Gastrocnemius medialis (tissue), 4 donors: ENCODE data around the gene EVC2. TPM values are rescaled to one million over a fixed set of nuclear protein-coding genes. Genes with fewer than 3 reads are reported as not detected.

Experiments
- ATAC-seq, 2 donors: fragments of 150-250 bp; one replicate each; pipeline ENCODE4 v1.9.1; 2016
- DNase-seq, 2 donors: peaks; one replicate each; pipeline ENCODE4 v3.0.0-alpha.2; 2019
- H3K27ac ChIP-seq, 4 donors: fragments of 200-600 bp; sonication (generic); 1 replicate in 1 of 4; 2 replicates in 3 of 4; pipeline ENCODE4 v1.5.1; 2016 to 2018; ENCODE audit warnings: mild to moderate bottlenecking in 2 of 4, moderate library complexity in 1 of 4
- H3K27me3 ChIP-seq, 3 donors: fragments of 200-600 bp; sonication (generic) in 2 of 3; 1 replicate in 1 of 3; 2 replicates in 2 of 3; pipeline versions ENCODE4 v1.5.1 to v1.6.0; 2016 to 2019; ENCODE audit warnings: mild to moderate bottlenecking in 1 of 3, moderate library complexity in 1 of 3
- H3K36me3 ChIP-seq, 2 donors: fragments of 200-600 bp; sonication (generic) in 1 of 2; one replicate each; pipeline ENCODE4 v1.5.1; 2017 to 2018
- H3K4me1 ChIP-seq, 2 donors: fragments of 200-600 bp; sonication (generic) in 1 of 2; one replicate each; pipeline ENCODE4 v1.5.1; 2016 to 2017; ENCODE audit warnings: mild to moderate bottlenecking in 2 of 2
- H3K4me3 ChIP-seq, 4 donors: fragments of 200-600 bp; sonication (generic) in 3 of 4; 1 replicate in 1 of 4; 2 replicates in 3 of 4; pipeline ENCODE4 v1.5.1; 2016 to 2019; ENCODE audit warnings: mild to moderate bottlenecking in 2 of 4
- H3K9me3 ChIP-seq, 3 donors: fragments of 200-600 bp; sonication (generic) in 2 of 3; 1 replicate in 1 of 3; 2 replicates in 2 of 3; pipeline ENCODE4 v1.5.1; 2016 to 2019
- POLR2A ChIP-seq, 2 donors: fragments of 450-650 bp; IDR thresholded peaks; one replicate each; pipeline ENCODE4 v1.6.1; 2017; ENCODE audit warnings: antibody characterized with exemption in 2 of 2, mild to moderate bottlenecking in 2 of 2, moderate library complexity in 2 of 2
- in situ Hi-C, 4 donors: fragments of 200-750 bp; cut with MboI; loops; one replicate each; pipeline versions ENCODE4 v1.15.0 to v1.8.0; 2017; ENCODE audit warnings: low sequenced_read_pairs in 4 of 4
- intact Hi-C: fragments of 100-400 bp; cut with DNase I; formaldehyde crosslinking; loops from one replicate; pipeline ENCODE4 v1.15.1; 2023; ENCODE audit warnings: low total_unique reads
- total RNA-seq, 4 donors: library from RNA; depleted of rRNA; stranded (reverse); fragments of >200 nt; gene quantifications; one replicate each; pipeline versions ENCODE4 v1.1.0 to v1.2.3, GENCODE V29; 2016
- TF ChIP-seq, protein P1 (sequence below), 5 experiments: fragments of 450-650 bp in 3 of 5; fragments of 200-600 bp in 2 of 5; sonication (generic) in 2 of 5; IDR thresholded peaks in 4 of 5; conservative IDR thresholded peaks in 1 of 5; 1 replicate in 4 of 5; 2 replicates in 1 of 5; pipeline ENCODE4 v1.5.1; 2016 to 2019; ENCODE audit warnings: antibody characterized with exemption in 5 of 5, mild to moderate bottlenecking in 3 of 5, moderate library complexity in 3 of 5

EVC2 gene
- total RNA-seq, 4 donors from 2014 or later, result 0.62 to 1.7 (median 1.5) TPM

DNA sequence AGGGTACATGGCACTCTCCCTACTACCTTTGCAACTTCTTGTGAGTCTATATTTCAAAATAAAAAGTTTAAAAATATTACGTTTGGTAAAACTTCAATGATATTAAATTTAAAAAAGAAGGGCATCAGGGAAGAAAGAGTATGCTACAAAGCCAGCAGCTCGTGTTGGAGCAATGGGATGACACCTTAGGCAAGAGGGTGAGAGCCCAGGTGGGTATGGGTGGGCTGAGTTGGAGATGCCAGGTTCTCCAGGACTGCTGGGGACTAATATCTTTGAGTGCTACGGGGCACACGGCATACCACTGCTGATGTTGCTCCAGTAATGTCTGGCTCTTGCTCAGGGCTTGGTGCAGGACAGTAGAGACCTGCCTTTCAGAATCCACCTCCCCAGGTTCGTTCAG, 132.4 kb downstream of the EVC2 start:
- no peak for TF ChIP-seq POLR2A (IDR thresholded peaks at IDR 0.05)
- TF ChIP-seq, protein P1, sequence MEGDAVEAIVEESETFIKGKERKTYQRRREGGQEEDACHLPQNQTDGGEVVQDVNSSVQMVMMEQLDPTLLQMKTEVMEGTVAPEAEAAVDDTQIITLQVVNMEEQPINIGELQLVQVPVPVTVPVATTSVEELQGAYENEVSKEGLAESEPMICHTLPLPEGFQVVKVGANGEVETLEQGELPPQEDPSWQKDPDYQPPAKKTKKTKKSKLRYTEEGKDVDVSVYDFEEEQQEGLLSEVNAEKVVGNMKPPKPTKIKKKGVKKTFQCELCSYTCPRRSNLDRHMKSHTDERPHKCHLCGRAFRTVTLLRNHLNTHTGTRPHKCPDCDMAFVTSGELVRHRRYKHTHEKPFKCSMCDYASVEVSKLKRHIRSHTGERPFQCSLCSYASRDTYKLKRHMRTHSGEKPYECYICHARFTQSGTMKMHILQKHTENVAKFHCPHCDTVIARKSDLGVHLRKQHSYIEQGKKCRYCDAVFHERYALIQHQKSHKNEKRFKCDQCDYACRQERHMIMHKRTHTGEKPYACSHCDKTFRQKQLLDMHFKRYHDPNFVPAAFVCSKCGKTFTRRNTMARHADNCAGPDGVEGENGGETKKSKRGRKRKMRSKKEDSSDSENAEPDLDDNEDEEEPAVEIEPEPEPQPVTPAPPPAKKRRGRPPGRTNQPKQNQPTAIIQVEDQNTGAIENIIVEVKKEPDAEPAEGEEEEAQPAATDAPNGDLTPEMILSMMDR (IDR thresholded peaks at IDR 0.05 in 4 of 5, conservative IDR thresholded peaks at IDR 0.05 in 1 of 5), result no peak
- no peaks in the 10 kb centered on the region for H3K36me3 ChIP-seq
- H3K4me1 ChIP-seq, result no peaks in the 10 kb centered on the region
- ATAC-seq, result no peak
- H3K4me3 ChIP-seq, result no peak overlapping the region
- in situ Hi-C loops, result no loop called here
- no peaks in the 10 kb centered on the region for H3K9me3 ChIP-seq
- no peaks in the 10 kb centered on the region for H3K27me3 ChIP-seq
- intact Hi-C loops, result no loop called here
- no peak for DNase-seq
- no peak overlapping the region for H3K27ac ChIP-seq

DNA sequence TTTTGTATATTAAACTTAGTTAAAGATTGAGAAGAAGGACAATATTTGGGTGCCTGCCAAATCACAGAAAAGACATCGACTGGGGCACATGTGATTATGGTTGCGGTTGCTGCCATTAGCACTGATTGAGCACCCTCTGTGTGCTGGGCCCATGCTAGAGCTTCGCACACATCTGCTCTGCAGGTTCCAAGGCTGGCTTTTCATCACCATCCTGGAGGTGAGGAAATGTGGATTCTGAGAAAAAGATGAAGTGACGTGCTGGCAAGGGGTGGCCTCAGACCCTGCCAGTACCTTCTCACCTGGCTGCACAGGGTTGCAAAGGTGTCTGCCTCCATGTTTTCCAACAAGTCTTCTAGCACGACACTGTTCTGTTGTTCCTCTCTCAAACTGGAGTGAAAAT, 134.0 kb downstream of the EVC2 start:
- no peak for ATAC-seq
- intact Hi-C loops (no loop called here), in situ Hi-C loops (no loop called here)
- H3K27me3 ChIP-seq, result no peaks in the 10 kb centered on the region
- H3K4me3 ChIP-seq, result no peak overlapping the region
- H3K9me3 ChIP-seq, result no peaks in the 10 kb centered on the region
- DNase-seq, result no peak
- no peaks in the 10 kb centered on the region for H3K36me3 ChIP-seq
- TF ChIP-seq POLR2A (IDR thresholded peaks at IDR 0.05), result no peak
- TF ChIP-seq, protein P1 (IDR thresholded peaks at IDR 0.05 in 4 of 5, conservative IDR thresholded peaks at IDR 0.05 in 1 of 5), result no peak
- no peaks in the 10 kb centered on the region for H3K4me1 ChIP-seq
- H3K27ac ChIP-seq, result no peak overlapping the region

DNA sequence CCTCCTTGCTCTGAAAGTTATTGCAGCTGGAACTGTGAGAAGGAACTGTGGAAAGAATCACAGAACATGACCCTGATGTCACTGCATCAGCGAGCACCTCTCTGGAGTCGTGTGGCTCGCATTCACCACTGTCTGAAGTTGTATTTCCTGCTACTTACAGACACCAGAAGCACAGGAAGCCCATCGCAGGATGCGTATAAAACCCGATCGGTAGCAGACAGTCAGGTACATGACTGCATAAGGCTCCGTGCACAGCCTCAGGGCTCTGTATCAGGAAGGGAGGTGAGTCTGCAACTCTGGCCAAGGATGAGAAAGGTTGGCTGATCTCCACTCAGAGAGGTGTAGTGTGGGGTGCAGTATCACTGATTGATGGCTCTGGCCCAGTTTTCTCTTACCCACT, 134.4 kb downstream of the EVC2 start:
- no peak for ATAC-seq
- DNase-seq, result no peak

DNA sequence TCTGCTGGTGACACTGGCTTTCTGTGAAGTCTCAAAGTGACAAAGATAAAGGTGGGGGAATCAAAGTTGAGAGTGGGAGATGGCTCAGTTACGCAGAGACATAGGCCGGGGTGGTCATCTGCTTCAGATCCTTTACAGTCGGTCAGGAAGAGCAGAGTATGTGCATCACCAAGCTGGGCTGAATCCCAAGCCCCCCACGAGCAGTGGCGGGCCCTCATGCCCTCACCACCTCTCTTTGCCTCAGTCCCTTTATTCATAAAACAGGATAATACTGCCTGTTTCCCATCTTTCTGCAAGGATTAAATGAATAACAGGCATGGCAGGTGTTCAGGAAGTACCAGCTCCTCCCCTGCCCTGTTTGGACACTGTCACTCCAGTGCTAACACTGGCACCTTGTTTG, 135.6 kb downstream of the EVC2 start:
- in situ Hi-C loops (no loop called here), intact Hi-C loops (no loop called here)
- DNase-seq (no peak), ATAC-seq (no peak)
- Histone ChIP-seq H3K27ac (no peak overlapping the region), H3K27me3 (no peaks in the 10 kb centered on the region), H3K4me1 (no peaks in the 10 kb centered on the region), H3K9me3 (no peaks in the 10 kb centered on the region), H3K36me3 (no peaks in the 10 kb centered on the region), H3K4me3 (no peak overlapping the region)
- TF ChIP-seq POLR2A (IDR thresholded peaks at IDR 0.05), result no peak
- TF ChIP-seq, protein P1 (IDR thresholded peaks at IDR 0.05 in 4 of 5, conservative IDR thresholded peaks at IDR 0.05 in 1 of 5), result no peak

More for the DNA sequence above, 134.4 kb downstream of the EVC2 start:
- Histone ChIP-seq H3K4me1 (no peaks in the 10 kb centered on the region), H3K27me3 (no peaks in the 10 kb centered on the region), H3K27ac (no peak overlapping the region), H3K9me3 (no peaks in the 10 kb centered on the region), H3K36me3 (no peaks in the 10 kb centered on the region), H3K4me3 (no peak overlapping the region)
- intact Hi-C loops, result no loop called here
- in situ Hi-C loops, result no loop called here
- TF ChIP-seq, protein P1 (IDR thresholded peaks at IDR 0.05 in 4 of 5, conservative IDR thresholded peaks at IDR 0.05 in 1 of 5), result no peak
- no peak for TF ChIP-seq POLR2A (IDR thresholded peaks at IDR 0.05)

DNA sequence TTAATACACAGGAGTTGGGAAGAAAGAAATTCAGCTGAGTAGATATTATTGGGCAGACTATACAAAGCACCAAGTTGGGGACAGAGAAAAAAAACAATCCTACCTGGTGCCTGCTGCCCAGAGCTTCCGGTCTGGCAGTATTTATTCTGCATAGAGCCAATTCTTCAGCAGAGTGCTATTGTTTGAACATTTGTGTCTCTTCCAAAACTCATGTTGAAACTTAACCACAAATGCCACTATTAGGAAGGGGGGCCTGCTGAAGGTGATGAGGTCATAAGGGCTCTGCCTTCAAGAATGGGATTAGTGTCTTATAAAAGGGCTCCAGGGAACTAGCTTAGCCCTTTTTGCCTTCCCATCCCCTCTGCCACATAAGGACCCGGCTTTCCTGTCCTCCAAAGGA, 136.2 kb downstream of the EVC2 start:
- Histone ChIP-seq H3K27ac (no peak overlapping the region), H3K4me3 (no peak overlapping the region), H3K36me3 (no peaks in the 10 kb centered on the region), H3K4me1 (no peaks in the 10 kb centered on the region), H3K27me3 (no peaks in the 10 kb centered on the region), H3K9me3 (no peaks in the 10 kb centered on the region)
- in situ Hi-C loops (no loop called here), intact Hi-C loops (no loop called here)
- no peak for DNase-seq
- ATAC-seq, result no peak
- no peak for TF ChIP-seq POLR2A (IDR thresholded peaks at IDR 0.05)
- TF ChIP-seq, protein P1 (IDR thresholded peaks at IDR 0.05 in 4 of 5, conservative IDR thresholded peaks at IDR 0.05 in 1 of 5), result no peak
